Measurements from ENCODE around the gene PUS1. TPM values are rescaled to one million over a fixed set of nuclear protein-coding genes. Genes with fewer than 3 reads are reported as not detected.
"Not testable (repeated sequence)": the region's sequence is repeated elsewhere in the genome, so short reads cannot be mapped to it uniquely, and the experiment has no call there.

PUS1 gene
- total and polyA plus RNA-seq, 8 donors: 11.3 to 30.1 (median 16.8) TPM

GRCh38 chr12:131959116-131959515, 30.0 kb downstream of the PUS1 start:
- H3K27me3 ChIP-seq: no peaks in the 10 kb centered on the region
- H3K4me3 ChIP-seq: no peak overlapping the region
- TF ChIP-seq, protein P1, sequence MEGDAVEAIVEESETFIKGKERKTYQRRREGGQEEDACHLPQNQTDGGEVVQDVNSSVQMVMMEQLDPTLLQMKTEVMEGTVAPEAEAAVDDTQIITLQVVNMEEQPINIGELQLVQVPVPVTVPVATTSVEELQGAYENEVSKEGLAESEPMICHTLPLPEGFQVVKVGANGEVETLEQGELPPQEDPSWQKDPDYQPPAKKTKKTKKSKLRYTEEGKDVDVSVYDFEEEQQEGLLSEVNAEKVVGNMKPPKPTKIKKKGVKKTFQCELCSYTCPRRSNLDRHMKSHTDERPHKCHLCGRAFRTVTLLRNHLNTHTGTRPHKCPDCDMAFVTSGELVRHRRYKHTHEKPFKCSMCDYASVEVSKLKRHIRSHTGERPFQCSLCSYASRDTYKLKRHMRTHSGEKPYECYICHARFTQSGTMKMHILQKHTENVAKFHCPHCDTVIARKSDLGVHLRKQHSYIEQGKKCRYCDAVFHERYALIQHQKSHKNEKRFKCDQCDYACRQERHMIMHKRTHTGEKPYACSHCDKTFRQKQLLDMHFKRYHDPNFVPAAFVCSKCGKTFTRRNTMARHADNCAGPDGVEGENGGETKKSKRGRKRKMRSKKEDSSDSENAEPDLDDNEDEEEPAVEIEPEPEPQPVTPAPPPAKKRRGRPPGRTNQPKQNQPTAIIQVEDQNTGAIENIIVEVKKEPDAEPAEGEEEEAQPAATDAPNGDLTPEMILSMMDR (IDR thresholded peaks at IDR 0.05): no peak
- H3K9me3 ChIP-seq: no peaks in the 10 kb centered on the region
- DNase-seq (no peak), ATAC-seq (no peak)
- intact Hi-C loops (cut with DNase I): no loop called here
- peaks cover 0 to 36% of the 10 kb centered on the region in 2 donors for H3K36me3 ChIP-seq
- H3K4me1 ChIP-seq: peaks cover 0 to 29% of the 10 kb centered on the region in 2 donors
- no peak overlapping the region for H3K27ac ChIP-seq

GRCh38 chr12:131959641-131960589, 30.8 kb downstream of the PUS1 start:
- ATAC-seq (no peak), DNase-seq (no peak)
- Histone ChIP-seq H3K27me3 (no peaks in the 10 kb centered on the region), H3K4me1 (peaks cover 0 to 29% of the 10 kb centered on the region in 2 donors), H3K4me3 (no peak overlapping the region), H3K9me3 (no peaks in the 10 kb centered on the region), H3K27ac (no peak overlapping the region), H3K36me3 (peaks cover 0 to 36% of the 10 kb centered on the region in 2 donors)
- TF ChIP-seq, protein P1 (IDR thresholded peaks at IDR 0.05): no peak
- intact Hi-C loops (cut with DNase I): no loop called here

DNA sequence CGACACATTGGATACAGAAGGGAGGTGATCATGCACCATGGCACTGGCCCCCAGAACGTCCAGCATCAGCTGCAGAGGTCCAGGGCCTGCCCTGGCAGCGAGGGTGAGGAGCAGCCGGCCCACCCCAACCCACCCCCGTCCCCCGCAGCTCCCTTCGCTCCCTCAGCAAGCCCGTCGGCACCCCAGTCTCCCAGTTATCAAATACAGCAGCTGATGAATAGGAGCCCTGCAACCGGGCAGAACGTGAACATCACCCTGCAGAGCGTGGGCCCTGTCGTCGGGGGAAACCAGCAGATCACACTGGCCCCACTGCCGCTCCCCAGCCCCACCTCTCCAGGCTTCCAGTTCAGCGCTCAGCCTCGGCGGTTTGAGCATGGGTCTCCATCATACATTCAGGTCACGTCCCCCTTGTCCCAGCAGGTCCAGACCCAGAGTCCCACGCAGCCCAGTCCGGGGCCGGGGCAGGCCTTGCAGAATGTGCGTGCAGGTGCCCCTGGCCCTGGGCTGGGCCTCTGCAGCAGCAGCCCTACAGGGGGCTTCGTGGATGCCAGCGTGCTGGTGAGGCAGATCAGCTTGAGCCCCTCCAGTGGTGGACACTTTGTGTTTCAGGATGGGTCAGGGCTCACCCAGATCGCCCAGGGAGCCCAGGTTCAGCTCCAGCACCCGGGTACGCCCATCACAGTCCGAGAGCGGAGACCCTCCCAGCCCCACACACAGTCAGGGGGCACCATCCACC, 31.7 kb downstream of the PUS1 start:
- DNase-seq; H3K27me3 ChIP-seq; ATAC-seq; intact Hi-C loops (cut with DNase I); H3K27ac ChIP-seq; H3K4me3 ChIP-seq; H3K9me3 ChIP-seq: not testable (repeated sequence)
- Histone ChIP-seq H3K4me1 (peaks cover 0 to 29% of the 10 kb centered on the region in 2 donors), H3K36me3 (peaks cover 0 to 36% of the 10 kb centered on the region in 2 donors)

GRCh38 chr12:131961328-131961727, 32.3 kb downstream of the PUS1 start:
- DNase-seq; ATAC-seq; H3K27ac ChIP-seq; intact Hi-C loops (cut with DNase I); H3K4me3 ChIP-seq; H3K27me3 ChIP-seq; H3K9me3 ChIP-seq: not testable (repeated sequence)
- H3K36me3 ChIP-seq: peaks cover 0 to 36% of the 10 kb centered on the region in 2 donors
- peaks cover 0 to 24% of the 10 kb centered on the region in 2 donors for H3K4me1 ChIP-seq

DNA sequence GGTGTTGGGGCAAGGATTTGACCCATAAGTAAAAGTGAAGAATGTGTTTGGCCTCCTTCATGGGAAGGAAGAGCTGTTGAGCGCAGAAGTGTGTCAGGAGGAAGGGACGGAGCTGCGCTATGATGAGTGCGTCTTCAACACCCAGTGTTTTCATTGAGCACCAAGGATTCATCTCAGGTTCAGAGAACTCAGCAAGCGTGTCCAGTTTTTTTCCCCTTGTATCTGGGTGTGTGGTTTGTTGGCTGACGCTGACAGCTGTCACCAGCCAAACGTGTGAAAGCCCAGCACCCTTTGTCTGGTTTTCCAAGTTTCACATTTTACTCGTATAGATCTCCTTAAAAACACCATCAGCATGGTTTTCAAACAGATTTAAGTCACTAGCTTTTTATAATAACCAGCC, 33.0 kb downstream of the PUS1 start:
- no peak overlapping the region for H3K27ac ChIP-seq
- H3K36me3 ChIP-seq: peaks cover 0 to 36% of the 10 kb centered on the region in 2 donors
- DNase-seq: no peak
- ATAC-seq: no peak
- H3K4me3 ChIP-seq: no peak overlapping the region
- no peaks in the 10 kb centered on the region for H3K9me3 ChIP-seq
- H3K4me1 ChIP-seq: peaks cover 0 to 20% of the 10 kb centered on the region in 2 donors
- no peaks in the 10 kb centered on the region for H3K27me3 ChIP-seq
- TF ChIP-seq, protein P1 (IDR thresholded peaks at IDR 0.05): no peak
- intact Hi-C loops (cut with DNase I): no loop called here

GRCh38 chr12:131963381-131963780, 34.3 kb downstream of the PUS1 start:
- H3K27ac ChIP-seq: no peak overlapping the region
- intact Hi-C loops (cut with DNase I): no loop called here
- H3K4me1 ChIP-seq: peaks cover 0 to 11% of the 10 kb centered on the region in 2 donors
- DNase-seq: no peak
- no peak for ATAC-seq
- H3K36me3 ChIP-seq: peaks cover 0 to 36% of the 10 kb centered on the region in 2 donors
- no peaks in the 10 kb centered on the region for H3K9me3 ChIP-seq
- no peaks in the 10 kb centered on the region for H3K27me3 ChIP-seq
- TF ChIP-seq, protein P1 (IDR thresholded peaks at IDR 0.05): no peak
- no peak overlapping the region for H3K4me3 ChIP-seq
